WERI-Rb-1 (cell line): ENCODE results near the gene NFIX.

Source experiments
- DNase-seq: peaks from one replicate; pipeline ENCODE4 v3.0.0-alpha.2; 2020
- H3K27ac ChIP-seq: fragments of 250-450 bp; sonication (Bioruptor Pico); 2 replicates; pipeline ENCODE4 v1.5.1; 2020; ENCODE audit warnings: mild to moderate bottlenecking, moderate library complexity
- H3K27me3 ChIP-seq: fragments of 250-450 bp; sonication (Bioruptor Pico); 2 replicates; pipeline ENCODE4 v1.5.1; 2021; ENCODE audit warnings: mild to moderate bottlenecking, low read depth, moderate library complexity; ENCODE audit not compliant: insufficient read depth, severe bottlenecking
- H3K36me3 ChIP-seq: fragments of 250-450 bp; sonication (Bioruptor Pico); 2 replicates; pipeline ENCODE4 v1.5.1; 2020; ENCODE audit warnings: mild to moderate bottlenecking, moderate library complexity
- H3K4me3 ChIP-seq: 2 replicates; pipeline ENCODE4 v1.5.1; 2011; ENCODE audit warnings: low read depth, mild to moderate bottlenecking, control low read depth, low read length
- H3K9me3 ChIP-seq: fragments of 250-450 bp; sonication (Bioruptor Pico); 2 replicates; pipeline ENCODE4 v1.5.1; 2021; ENCODE audit warnings: mild to moderate bottlenecking, moderate library complexity; ENCODE audit not compliant: severe bottlenecking
- CTCF ChIP-seq: IDR thresholded peaks from 2 replicates; pipeline ENCODE4 v1.5.1; 2011; ENCODE audit warnings: low read depth, mild to moderate bottlenecking, control low read depth, inconsistent platforms, low read length

NFIX gene

GRCh38 chr19:13014921-13015280 is 19.6 kb downstream of the NFIX start:
- Histone ChIP-seq H3K27me3 (peaks cover 21% of the 10 kb centered on the region), H3K9me3 (no peaks in the 10 kb centered on the region), H3K27ac (no peak overlapping the region), H3K4me3 (no peak overlapping the region), H3K36me3 (no peaks in the 10 kb centered on the region)
- DNase-seq = no peak
- TF ChIP-seq CTCF = no peak

- Histone ChIP-seq H3K36me3 (no peaks in the 10 kb centered on the region), H3K27ac (no peak overlapping the region), H3K27me3 (peaks cover 21% of the 10 kb centered on the region), H3K4me3 (no peak overlapping the region), H3K9me3 (no peaks in the 10 kb centered on the region)
- no peak for DNase-seq
- no peak for TF ChIP-seq CTCF
Measured at GRCh38 chr19:13015361-13016223, 20.3 kb downstream of the NFIX start.

GRCh38 chr19:13016245-13016627 is 21.0 kb downstream of the NFIX start:
- Histone ChIP-seq H3K9me3 (no peaks in the 10 kb centered on the region), H3K36me3 (no peaks in the 10 kb centered on the region), H3K4me3 (no peak overlapping the region), H3K27me3 (peaks cover 21% of the 10 kb centered on the region), H3K27ac (no peak overlapping the region)
- no peak for TF ChIP-seq CTCF
- no peak for DNase-seq

- DNase-seq = no peak
- no peak for TF ChIP-seq CTCF
- Histone ChIP-seq H3K27me3 (peaks cover 21% of the 10 kb centered on the region), H3K27ac (no peak overlapping the region), H3K4me3 (no peak overlapping the region), H3K9me3 (no peaks in the 10 kb centered on the region), H3K36me3 (no peaks in the 10 kb centered on the region)
Measured at GRCh38 chr19:13016628-13017305, 21.5 kb downstream of the NFIX start.

- H3K27ac ChIP-seq = no peak overlapping the region
- DNase-seq = no peak
- TF ChIP-seq CTCF = no peak
- no peaks in the 10 kb centered on the region for H3K9me3 ChIP-seq
- peaks cover 21% of the 10 kb centered on the region for H3K27me3 ChIP-seq
- H3K4me3 ChIP-seq = no peak overlapping the region
- H3K36me3 ChIP-seq = no peaks in the 10 kb centered on the region
Measured at GRCh38 chr19:13017306-13018034, 22.2 kb downstream of the NFIX start.
